Measurements from ENCODE around the gene CHRNA1.

Gene CHRNA1
- total RNA-seq, result 0 to 0.20 reads per million in 2 donors

DNA sequence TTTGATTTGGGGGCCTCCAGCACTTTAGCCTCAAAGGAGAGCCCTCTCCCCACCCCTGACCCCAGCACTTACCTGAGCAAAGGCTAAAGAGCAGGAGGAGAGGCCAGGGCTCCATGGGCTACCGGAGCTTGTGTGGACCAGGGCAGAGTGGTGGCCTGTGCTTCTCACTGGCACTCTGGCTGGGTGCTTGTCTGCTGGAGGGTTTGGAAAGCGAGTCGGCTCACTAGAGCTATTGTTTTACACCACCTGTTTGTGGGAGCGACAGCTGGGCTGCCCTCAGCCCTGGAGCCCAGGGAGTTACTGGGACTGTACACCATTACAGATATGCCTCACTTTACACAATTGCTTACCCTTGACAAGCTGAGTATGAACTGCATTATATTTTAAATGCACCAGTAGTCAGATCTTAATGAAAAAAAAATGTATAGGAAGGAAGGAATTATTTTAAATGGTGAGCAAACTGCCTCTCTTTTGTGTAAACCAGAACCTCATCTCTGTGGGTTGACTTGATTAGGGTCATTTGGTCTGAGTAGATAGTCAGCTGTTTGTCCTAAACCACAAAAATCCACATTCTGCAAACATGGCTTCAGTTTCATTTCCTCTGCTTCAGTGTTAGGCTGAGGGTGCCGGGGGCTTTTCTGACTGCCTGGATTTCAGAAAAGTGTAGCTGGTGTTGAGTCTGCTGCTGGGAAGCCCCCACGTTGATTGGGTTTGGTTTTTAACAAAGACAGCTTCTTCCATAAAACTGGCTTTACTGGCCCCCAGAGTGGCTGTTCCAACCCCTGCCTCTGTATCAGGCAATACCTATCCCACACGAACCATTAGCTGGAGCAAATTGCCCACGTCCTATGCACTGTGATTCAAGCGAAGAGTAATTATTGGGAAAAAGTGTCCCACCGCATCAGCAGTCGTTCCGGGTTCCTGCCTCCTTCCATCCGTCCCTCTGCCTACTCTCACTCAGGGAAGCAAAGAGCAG lies at the start of gene CHRNA1:
TSS of gene CHRNA1 (minus strand) at position 193 of the 976 bp plus-strand sequence. CDS start at position 115, 78 bp downstream.
- DNase-seq, result no peak

GRCh38 chr2:174812037-174812436 lies 47.8 kb upstream of the CHRNA1 start:
- DNase-seq, result no peak

- no peak for DNase-seq
These were observed 43.7 kb upstream of the CHRNA1 start for GRCh38 chr2:174807931-174808330.

DNA sequence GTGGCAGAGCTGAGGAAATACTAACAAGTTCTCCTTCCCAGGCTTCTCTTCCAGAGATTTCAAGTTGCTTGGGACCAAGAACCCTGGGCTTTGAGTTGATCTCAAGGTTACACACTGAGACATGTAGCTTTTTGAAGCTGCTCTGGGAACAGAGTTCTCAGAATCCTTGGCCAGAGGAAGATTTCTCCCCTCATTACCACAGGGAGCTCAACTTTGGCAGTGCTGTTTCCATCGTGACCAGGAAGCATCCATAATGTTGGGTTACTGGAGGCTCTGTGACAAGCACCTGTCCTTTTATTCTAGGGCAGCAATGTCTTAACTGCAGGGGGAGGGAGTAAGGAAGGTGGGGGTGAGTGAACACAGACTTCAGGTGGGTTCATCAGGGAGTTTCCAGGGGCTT lies 41.5 kb upstream of the CHRNA1 start:
- DNase-seq, result no peak

DNA sequence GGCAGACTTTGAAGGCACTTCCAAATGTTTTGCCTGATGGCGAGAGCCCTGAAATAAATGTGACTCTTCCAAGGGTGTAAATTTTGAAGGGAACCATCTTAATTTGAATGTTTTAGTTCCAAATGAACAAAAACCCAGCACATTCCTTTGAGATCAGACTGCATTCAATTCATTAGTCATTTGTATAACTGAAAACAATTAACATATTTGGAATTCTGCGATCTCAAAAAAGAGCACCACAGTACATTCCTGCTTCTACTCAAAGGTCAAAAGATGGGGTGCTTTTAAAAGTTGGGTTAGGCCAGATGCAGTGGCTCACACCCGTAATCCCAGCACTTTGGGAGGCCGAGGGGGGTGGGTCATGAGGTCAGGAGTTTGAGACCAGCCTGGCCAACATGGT lies 38.2 kb upstream of the CHRNA1 start:
- DNase-seq, result no peak

DNA sequence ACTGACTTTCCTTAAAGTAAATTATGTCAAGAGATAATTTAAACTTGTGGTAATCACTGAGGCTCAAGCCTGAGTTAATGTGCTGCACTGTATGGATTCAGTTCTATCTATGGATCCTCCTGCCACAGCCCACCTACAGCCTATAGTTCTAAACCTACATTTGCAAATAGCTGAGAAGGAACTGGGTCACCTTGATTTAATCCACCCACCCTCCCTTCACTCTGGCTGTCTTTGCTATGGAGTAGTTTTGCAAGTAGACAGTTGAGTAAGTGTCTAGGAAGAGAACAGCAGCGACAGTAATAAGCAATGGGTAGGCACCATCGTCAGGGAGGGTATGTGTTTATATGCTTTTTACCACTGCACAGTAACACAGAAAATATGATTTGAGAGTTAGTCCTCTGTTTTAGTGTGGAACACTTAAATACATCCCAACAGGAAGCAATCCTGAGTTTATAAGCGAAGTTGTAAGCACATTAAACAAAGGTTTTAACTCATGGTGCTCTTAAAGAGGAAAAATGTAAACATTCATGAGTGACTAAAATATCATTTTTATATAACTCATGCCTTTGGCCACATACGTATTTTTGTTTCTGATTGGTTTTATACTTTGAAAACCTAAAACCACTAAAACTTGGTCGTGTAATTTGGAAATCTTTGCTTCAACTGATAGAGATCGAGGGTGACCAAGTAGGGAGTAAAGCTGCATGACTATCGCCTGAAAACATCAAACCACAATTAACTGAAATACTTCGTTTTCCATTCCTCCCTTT lies 36.3 kb upstream of the CHRNA1 start:
- DNase-seq, result peak in 1 of 5 experiments; percentile 59

DNA sequence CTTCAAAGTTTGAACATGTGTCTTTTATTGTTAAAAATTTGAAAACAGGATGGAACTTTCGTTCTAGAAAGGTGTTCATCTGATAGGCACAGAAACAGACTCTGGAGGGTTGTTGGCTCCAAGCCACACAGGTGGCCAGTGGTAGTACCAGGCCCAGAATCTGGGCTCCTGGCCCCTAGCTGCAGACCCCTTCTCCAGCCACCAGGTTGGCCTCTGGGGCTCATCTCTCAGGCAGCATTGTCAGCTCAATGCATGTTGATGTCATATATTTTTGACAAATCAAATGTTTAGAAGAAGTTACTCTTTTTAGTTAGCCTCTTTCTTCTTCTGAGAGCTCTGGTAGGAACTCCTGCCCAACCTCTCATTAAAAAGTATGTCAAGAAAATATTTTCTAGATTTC lies 34.5 kb upstream of the CHRNA1 start:
- no peak for DNase-seq

- no peak for DNase-seq
These were observed 33.6 kb upstream of the CHRNA1 start for GRCh38 chr2:174797781-174798276.

- DNase-seq, result no peak
These were observed 32.1 kb upstream of the CHRNA1 start for GRCh38 chr2:174796319-174796771.

GRCh38 chr2:174794851-174795374 lies 30.6 kb upstream of the CHRNA1 start:
- peak in 1 of 5 experiments; percentile 56 for DNase-seq

GRCh38 chr2:174792309-174793025 lies 28.2 kb upstream of the CHRNA1 start:
- no peak for DNase-seq

- DNase-seq, result no peak
These were observed 27.5 kb upstream of the CHRNA1 start for GRCh38 chr2:174791746-174792280.

DNA sequence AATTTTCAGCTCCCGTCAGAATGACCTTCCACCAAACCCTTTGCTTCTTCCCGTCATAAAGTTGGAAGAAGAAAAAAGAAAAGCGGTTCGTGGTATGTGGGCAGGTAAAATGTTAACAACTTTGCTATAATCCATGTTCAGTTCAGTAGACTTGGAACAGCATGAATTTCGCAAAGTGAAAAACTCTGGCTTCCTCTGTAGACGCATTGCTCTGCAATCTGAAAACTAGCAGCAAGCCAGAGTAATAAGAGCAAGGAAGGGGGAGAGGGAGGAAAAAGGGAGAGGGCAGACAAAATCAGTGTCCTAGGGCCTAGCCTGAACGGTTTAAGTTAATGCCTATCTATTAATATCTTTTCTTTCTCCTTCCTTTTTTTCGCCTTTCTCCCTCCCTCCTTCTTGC lies 26.7 kb upstream of the CHRNA1 start:
- no peak for DNase-seq

DNA sequence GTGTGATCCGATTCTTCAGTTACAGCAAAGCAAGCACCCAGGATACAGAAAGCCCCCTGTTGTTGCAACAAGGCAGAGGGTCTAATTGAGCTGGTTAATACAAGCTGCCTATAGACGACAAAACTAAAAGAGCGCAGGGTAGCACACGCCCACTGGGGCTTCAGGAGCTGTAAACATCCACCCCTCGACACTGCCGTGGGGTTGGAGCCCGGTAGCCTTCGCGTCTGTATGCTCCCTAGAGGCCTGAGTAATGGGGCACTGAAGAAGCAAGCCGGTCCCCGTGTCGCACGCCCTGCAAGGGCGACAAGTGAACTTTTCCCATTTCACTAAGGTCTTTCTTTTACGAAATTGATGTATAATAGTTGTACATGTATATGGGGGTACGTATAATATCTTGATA lies 24.7 kb upstream of the CHRNA1 start:
- DNase-seq, result no peak

DNA sequence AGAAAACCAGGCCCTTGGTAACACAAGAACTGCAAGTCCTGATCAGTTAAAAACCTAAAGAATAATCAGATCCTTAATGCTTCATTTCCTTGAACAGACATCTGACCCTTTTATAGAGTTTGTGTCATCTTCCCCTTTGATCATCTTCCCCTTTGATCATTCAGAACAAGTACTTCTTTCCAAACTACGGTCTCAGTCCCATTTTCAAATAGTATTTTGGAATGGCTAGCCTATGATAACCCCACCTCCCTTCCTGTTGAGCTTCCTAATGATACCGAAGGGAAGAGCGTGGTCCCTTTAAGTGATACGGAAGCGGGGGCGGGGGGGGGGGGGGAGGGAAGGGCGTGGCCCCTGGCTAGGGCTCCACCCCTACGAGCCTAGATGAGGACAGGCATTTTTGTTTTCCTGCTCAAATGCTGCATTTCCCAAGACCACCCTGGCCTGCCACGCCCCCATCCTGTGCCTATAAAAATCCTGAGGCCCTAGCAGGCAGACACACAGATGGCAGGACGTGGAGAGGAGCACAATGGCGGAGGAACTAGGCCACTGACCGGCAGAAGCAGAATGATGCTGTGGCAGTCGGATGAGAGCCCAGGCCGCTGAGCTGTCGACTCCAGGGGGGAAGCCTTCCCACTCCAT lies 24.1 kb upstream of the CHRNA1 start:
- DNase-seq, result no peak

DNA sequence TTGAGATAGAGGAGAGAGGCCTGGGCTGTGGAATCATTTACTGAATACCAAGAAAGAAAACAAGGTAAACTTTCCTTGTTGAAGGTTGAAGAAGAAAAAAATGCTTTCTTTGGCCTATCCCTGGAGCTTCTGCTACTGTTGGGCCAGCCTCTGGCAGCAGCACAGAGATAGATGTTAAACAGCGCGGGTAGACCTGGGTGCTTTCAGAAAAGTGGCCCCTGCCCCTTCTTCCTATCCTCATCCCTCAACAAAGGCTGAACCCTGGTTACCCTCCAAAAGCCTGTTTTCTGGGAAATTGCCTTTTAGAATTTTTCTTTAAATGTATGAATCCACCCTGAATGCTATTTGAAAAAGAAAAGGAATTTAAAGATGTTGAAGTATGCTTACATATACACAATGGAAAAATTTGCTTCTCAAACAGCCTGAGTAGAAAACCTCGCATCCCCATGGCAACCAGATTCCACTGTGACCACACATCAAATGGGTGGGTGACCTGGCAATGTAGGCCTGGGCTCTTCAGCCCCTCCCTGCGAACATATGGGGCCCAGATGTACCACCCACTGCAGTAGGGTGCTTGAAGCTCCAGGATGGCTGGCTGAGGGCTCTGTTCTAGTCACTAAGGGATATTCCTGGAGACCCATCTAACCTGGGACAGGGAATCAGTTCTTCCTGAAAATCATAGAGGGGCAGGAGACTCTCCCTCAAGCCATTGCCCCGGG lies 23.4 kb upstream of the CHRNA1 start:
- DNase-seq, result no peak

DNA sequence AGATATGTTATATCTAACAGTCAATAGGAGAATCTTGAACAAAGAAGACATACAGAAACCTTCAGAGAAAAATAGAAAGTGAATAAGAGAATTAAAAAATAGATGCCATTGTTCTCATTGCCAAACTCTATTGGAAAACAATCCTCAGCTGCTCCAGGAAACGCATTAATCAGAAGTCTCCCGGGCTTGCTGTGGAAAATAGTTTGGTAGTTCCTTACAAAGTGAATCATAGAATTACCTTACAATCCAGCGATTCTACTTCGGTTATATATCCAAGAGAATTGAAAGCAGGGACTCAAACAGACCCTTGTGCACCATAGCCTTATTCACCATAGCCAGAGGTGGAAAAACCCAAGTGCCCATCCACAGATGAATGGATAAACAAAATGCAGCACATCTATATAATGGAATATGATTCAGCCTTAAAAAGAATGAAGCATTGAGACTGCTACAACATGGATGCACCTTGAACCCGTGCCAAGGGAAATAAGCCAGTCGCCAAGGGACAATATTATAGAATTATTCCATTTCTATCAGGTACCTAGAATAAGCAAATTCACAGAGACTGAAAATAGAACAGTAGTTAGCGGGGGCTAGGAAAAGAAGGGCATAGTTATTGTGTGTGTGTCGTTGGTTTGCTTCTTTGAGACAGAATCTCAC lies 21.9 kb upstream of the CHRNA1 start:
- DNase-seq, result no peak

GRCh38 chr2:174785481-174785880 lies 21.2 kb upstream of the CHRNA1 start:
- no peak for DNase-seq

DNA sequence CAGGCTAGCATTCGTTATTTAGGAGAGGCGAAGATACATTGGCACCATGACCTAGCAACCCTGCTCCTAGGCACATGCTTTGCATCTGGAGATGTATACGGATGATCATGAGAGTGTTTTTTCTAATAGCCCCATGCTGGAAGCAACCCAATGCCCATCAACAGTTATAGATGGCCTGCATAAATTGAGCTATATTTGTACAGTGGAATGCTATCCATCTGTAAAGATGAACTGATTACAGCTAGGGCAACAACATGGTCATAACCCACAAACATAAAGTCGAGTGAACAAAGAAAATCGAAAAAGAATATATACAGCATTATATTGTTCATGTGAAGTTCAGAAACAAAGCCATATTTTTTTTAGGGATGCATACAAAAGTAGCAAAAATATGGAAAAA lies 20.6 kb upstream of the CHRNA1 start:
- no peak for DNase-seq

DNA sequence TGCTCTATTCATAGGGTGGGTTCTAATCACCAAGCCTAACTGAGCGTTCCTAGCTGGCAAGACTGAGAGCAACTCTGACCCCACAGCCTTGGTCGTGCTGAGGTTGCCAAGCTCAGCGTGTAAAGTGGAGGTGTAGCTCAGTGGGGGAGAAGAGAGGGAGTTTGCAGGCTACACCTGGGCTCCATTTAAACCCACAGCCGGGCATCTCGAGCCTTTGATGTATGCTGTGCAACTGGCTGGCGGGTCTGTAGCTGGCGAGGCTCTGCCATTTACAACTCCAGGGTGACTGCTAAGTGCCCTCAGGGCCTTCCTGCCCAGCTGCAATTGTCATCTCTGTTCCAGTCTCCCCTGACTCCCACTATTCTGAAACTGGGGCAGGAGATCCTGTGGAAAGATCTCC lies 20.0 kb upstream of the CHRNA1 start:
- DNase-seq, result no peak
